K562 (cell line): ENCODE results near the gene CHN1.

Experiments
- CBX2 ChIP-seq: fragments of 200-600 bp; sonication (generic); IDR thresholded peaks from one replicate; pipeline ENCODE4 v1.6.1; 2012; ENCODE audit warnings: mild to moderate bottlenecking, low read length, inconsistent platforms; ENCODE audit not compliant: insufficient read depth, poor library complexity, severe bottlenecking
- CREM ChIP-seq: IDR thresholded peaks from 2 replicates; pipeline ENCODE4 v1.6.1; 2014; ENCODE audit warnings: antibody characterized with exemption, low read depth
- CTCF ChIP-seq, 3 experiments: IDR thresholded peaks in 2 of 3; conservative IDR thresholded peaks in 1 of 3; 2 replicates each; pipeline ENCODE4 v1.5.1; 2011 to 2012; ENCODE audit warnings: low read length in 3 of 3, mild to moderate bottlenecking in 3 of 3, control low read depth in 2 of 3, improper control_type of control experiment in 1 of 3, inconsistent platforms in 1 of 3, low read depth in 1 of 3, mixed read lengths in 1 of 3, moderate library complexity in 1 of 3; ENCODE audit not compliant: insufficient read depth in 2 of 3
- FOXK1 ChIP-seq: sonication (generic); formaldehyde crosslinking; IDR thresholded peaks from 2 replicates; pipeline ENCODE4 v1.8.0; 2022; ENCODE audit warnings: missing genetic modification reagents, mild to moderate bottlenecking, borderline replicate concordance
- NR2C2 ChIP-seq, 2 experiments: fragments of 200-800 bp in 1 of 2; sonication (Bioruptor generic) in 1 of 2; sonication (generic) in 1 of 2; formaldehyde crosslinking in 1 of 2; IDR thresholded peaks; 2 replicates each; pipeline versions ENCODE4 v1.6.1 to v1.8.0; 2016 to 2022; ENCODE audit warnings: mild to moderate bottlenecking in 1 of 2, missing compliant biosample characterization in 1 of 2, missing genetic modification characterization in 1 of 2, missing genetic modification reagents in 1 of 2
- POLR2A ChIP-seq: fragments of 450-650 bp; conservative IDR thresholded peaks from 2 replicates; pipeline ENCODE4 v1.6.1; 2016
- RFX5 ChIP-seq: IDR thresholded peaks from 2 replicates; pipeline ENCODE4 v1.6.1; 2011; ENCODE audit warnings: low read depth, mild to moderate bottlenecking, improper control_type of control experiment, low read length
- TCF7 ChIP-seq: sonication (generic); IDR thresholded peaks from 2 replicates; pipeline ENCODE4 v1.6.1; 2016; ENCODE audit warnings: antibody characterized with exemption, borderline replicate concordance
- TEAD2 ChIP-seq: fragments of 450-650 bp; IDR thresholded peaks from 2 replicates; pipeline ENCODE4 v1.6.1; 2016; ENCODE audit warnings: missing genetic modification characterization, control low read depth, missing compliant biosample characterization
- USF1 ChIP-seq: sonication (generic); formaldehyde crosslinking; IDR thresholded peaks from 2 replicates; pipeline ENCODE4 v1.9.0; 2022; ENCODE audit warnings: mild to moderate bottlenecking, missing genetic modification reagents
- ZC3H11A ChIP-seq: IDR thresholded peaks from 2 replicates; pipeline ENCODE4 v1.6.1; 2012; ENCODE audit warnings: low read depth, low read length, improper control_type of control experiment
- ZNF274 ChIP-seq: IDR thresholded peaks from 2 replicates; pipeline ENCODE4 v1.6.1; 2011; ENCODE audit warnings: low read depth, mild to moderate bottlenecking, low read length, moderate library complexity, borderline replicate concordance

- TF ChIP-seq TEAD2 (tag), result no peak
- no peak for TF ChIP-seq RFX5
- TF ChIP-seq CREM, result no peak
- no peak for TF ChIP-seq ZC3H11A
- TF ChIP-seq FOXK1, result no peak
- TF ChIP-seq USF1 (CRISPR knock-in tag), result no peak
- TF ChIP-seq ZNF274, result no peak
- TF ChIP-seq NR2C2 (CRISPR knock-in tag; IDR thresholded peaks at IDR 0.05), result no peak
- no peak for TF ChIP-seq NR2C2 (tag; IDR thresholded peaks at IDR 0.05)
- no peak for TF ChIP-seq CTCF (IDR thresholded peaks at IDR 0.05 in 2 of 3, conservative IDR thresholded peaks at IDR 0.05 in 1 of 3; ENCODE audit: insufficient read depth in 2 of 3, low read depth in 1 of 3, low read length in 3 of 3)
- no peak for TF ChIP-seq TCF7
- TF ChIP-seq CBX2, result no peak
- no peak for TF ChIP-seq POLR2A
These were observed 214.2 kb downstream of the CHN1 start for GRCh38 chr2:174791020-174791419.
